PC-3 (cell line): Measurements from ENCODE around the gene COMMD6.

ENCODE experiments used
- EZH2 ChIP-seq: fragments of 300-600 bp; sonication (generic); IDR thresholded peaks from one replicate; pipeline ENCODE4 v1.6.1; 2017; ENCODE audit warnings: antibody characterized with exemption, mild to moderate bottlenecking, low read length; ENCODE audit not compliant: unreplicated experiment
- EZH2phosphoT487 ChIP-seq: fragments of 300-600 bp; sonication (generic); IDR thresholded peaks from 2 replicates; pipeline ENCODE4 v1.6.1; 2018; ENCODE audit warnings: mild to moderate bottlenecking, antibody characterized with exemption, low read length, borderline replicate concordance
- TF ChIP-seq, protein P1 (sequence below): fragments of 300-600 bp; sonication (generic); conservative IDR thresholded peaks from 2 replicates; pipeline ENCODE4 v1.5.1; 2017; ENCODE audit warnings: antibody characterized with exemption, low read depth, mild to moderate bottlenecking, low read length

DNA sequence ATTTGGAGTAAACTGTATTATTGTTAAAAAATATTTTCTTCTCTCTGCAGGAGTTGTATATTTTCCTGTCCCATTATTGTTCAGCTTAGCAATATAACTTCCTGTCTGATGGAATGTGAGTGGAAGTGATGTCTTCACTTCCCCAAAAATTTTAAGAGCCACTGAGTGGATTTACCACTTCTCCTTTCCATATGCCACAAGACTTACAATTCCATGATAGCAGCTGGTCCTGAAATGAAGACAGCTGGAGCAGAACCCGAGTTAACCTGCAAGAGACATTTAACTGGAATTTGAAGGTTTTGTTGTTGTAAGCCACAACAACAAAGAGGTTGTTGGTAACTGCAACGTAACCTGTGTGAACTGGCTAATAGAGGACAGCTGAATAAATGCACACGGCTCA is 32.3 kb downstream of the COMMD6 start:
- TF ChIP-seq, protein P1, sequence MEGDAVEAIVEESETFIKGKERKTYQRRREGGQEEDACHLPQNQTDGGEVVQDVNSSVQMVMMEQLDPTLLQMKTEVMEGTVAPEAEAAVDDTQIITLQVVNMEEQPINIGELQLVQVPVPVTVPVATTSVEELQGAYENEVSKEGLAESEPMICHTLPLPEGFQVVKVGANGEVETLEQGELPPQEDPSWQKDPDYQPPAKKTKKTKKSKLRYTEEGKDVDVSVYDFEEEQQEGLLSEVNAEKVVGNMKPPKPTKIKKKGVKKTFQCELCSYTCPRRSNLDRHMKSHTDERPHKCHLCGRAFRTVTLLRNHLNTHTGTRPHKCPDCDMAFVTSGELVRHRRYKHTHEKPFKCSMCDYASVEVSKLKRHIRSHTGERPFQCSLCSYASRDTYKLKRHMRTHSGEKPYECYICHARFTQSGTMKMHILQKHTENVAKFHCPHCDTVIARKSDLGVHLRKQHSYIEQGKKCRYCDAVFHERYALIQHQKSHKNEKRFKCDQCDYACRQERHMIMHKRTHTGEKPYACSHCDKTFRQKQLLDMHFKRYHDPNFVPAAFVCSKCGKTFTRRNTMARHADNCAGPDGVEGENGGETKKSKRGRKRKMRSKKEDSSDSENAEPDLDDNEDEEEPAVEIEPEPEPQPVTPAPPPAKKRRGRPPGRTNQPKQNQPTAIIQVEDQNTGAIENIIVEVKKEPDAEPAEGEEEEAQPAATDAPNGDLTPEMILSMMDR, result no peak
- no peak for TF ChIP-seq EZH2
- TF ChIP-seq EZH2phosphoT487, result no peak
